ENCODE results near the gene DNMBP.
"Not testable (repeated sequence)": the region's sequence is repeated elsewhere in the genome, so short reads cannot be mapped to it uniquely, and the experiment has no call there.

Gene DNMBP

DNA sequence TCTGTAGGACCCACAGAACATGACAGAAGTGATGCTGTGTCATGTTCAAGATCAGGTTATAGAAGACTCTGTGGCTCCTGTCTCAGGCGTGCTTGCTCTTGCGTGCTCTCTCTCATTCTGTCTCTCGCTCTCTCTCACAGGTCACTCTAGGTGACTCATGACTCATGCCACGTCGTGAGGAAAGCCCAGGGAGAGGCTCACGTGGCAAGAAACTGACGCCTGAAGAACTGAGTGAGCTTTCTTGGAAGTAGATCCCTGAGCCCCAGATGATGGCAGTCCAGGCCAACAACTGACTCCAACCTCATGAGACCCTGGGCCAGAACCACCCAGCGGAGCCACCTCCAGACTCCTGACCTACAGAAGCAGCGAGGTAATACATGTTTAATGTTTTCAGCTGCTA lies 103.3 kb downstream of the DNMBP start:
- no peak for FAIRE-seq

DNA sequence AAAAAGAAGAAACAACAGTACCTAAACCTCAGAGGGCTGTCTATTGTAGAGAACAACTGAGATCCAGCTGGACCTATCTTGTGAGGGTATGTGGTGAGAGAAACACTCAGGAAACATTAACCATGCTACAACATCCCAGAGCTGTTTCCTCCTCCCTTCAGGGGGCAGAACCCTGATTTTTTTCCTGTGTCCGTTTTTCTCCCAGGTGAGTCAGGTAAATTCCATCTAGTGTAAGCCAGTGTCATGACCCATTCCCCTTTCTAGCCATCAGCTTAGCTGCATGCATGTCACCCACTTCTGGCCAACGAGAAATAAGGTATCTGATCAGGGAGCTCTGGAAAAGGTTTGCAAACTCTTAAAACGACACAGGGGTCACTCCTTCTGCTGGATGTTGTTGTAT lies 103.8 kb downstream of the DNMBP start:
- no peak for FAIRE-seq

- FAIRE-seq: no peak
Measured at GRCh38 chr10:99895867-99896266, 113.9 kb downstream of the DNMBP start.

GRCh38 chr10:99895066-99895465 lies 114.7 kb downstream of the DNMBP start:
- not testable (repeated sequence) for FAIRE-seq

DNA sequence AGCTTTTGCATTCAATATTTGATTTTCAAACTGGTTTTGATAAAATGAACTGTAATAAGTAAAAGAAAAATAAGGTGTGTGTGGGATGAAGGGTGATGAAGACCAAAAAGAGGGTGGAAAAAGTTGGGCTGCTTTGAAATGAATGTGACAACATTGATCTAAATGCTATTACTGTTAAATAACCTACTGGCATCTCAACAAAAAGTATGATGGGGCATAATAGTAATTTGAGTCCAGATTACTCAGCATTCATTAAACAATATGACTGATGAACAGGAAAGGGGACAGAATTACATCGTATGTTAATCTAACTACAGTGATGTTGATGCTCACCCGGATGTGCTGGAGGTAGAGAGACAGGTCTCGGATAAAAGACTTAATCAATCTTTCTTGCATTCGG lies 115.1 kb downstream of the DNMBP start:
- FAIRE-seq: no peak

GRCh38 chr10:99888622-99889021 lies 121.1 kb downstream of the DNMBP start:
- FAIRE-seq: no peak

- no peak for FAIRE-seq
Measured at GRCh38 chr10:99883523-99883922, 126.2 kb downstream of the DNMBP start.

- FAIRE-seq: no peak
Measured at GRCh38 chr10:99881371-99881770, 128.4 kb downstream of the DNMBP start.

DNA sequence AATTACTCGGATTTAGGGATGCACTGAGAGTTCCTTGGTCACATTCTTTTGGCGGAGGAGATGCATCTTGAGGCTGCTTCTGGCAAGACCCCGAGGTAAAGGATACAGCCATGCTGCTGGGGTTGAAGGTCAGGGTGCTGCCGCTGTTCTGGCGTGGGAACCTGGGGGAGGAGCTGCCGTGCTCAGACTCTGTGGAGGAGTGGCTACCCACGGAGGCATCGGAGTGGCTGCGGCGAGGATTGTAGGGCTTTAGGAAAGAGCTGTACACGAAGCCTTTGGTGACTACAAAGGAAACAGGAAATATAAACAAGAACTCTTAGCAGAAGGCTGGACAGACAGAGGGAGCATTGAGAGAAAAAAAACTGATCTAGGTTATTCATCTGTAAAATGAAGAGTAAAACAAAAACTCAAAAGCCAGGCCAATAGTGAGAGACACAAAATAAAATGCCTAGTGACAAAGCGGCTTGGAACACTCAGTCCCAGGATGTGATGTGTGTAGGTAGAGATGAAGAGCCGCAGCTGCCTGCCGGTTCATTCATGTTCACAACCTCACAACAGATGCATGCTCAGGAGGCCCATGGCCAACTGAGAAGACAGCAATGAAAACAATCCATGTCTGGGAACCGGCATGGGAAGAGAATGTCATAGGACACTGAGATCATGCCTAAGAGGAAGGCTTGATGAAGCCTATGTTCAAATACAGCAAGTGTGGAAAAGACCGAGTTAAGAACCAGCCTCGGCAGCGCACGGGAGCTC lies 129.5 kb downstream of the DNMBP start:
- FAIRE-seq: no peak

GRCh38 chr10:99875473-99875872 lies 134.3 kb downstream of the DNMBP start:
- FAIRE-seq: no peak

DNA sequence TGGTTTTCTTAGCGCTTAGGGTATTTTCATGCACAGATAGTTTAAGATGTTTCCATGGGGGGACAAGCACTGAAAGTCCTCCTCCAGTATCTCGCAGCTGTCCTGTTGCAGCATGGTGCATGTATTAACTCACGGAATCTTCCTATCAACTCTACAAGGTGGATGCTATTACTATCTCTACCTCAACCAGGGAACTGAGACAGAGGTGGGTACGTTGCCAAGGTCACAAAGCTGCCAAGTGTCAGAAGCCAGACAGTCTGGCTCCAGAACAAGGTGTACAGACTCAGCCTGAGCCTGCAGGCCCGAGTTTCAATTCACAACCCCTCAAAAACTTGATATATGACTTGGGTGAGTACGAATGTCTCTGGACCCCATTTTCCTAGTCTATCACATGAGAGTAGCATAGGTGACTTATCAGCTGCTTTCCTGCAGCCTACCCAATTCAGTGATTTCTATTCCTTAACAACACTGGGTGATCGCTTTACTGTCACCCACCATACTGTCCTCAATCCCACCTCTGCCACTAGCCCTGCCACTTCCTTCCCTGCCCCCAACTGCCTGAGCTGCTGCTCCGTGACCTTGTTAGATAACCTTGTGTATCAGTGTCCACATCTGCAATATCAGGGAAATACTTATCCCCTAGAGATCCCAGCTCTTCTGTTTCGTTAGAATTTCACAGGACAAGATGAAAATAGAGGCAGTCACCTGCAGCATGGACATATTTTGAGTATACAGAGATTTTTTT lies 135.2 kb downstream of the DNMBP start:
- FAIRE-seq: no peak

- FAIRE-seq: no peak
Measured at GRCh38 chr10:99873846-99874245, 135.9 kb downstream of the DNMBP start.

DNA sequence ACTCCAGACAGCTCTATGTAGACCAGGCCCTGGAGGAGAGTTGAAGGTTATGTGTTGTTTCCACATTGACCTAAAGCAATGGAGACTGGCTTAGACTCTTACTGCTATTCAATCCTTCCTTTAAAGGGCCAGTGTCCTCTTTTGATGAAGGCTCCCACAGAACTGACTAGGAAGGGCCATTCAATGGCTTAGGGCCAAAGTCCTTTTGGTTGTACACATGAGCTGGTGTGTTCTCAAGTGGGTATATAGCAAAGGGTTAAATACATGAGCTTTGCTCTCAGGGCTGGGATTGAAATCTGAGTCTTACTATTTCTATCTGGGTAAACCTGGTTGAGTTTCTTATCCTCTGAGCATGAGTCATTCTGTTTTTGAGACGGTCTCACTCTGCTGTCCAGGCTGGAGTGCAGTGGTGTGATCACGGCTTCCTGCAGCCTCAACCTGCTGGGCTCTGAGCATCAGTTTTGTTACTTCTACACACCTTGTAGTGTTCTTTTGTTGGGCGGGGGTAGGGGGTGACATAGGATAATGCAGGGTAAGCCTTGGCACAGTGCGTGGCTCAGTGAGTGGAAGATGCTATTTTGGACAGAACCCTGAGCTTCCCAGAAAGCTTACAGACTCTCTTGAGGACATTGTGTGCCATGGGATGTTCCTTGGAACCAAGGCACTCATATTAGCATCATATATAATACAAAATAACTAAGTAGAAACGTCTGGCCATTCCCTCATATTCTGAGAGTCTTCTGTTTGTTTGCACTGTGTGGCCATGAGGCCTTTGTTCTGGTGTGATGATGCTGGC lies 137.2 kb downstream of the DNMBP start:
- FAIRE-seq: no peak

GRCh38 chr10:99870123-99870730 lies 139.5 kb downstream of the DNMBP start:
- no peak for FAIRE-seq

- no peak for FAIRE-seq
Measured at GRCh38 chr10:99869581-99870122, 140.1 kb downstream of the DNMBP start.

GRCh38 chr10:99867250-99867649 lies 142.5 kb downstream of the DNMBP start:
- not testable (repeated sequence) for FAIRE-seq

DNA sequence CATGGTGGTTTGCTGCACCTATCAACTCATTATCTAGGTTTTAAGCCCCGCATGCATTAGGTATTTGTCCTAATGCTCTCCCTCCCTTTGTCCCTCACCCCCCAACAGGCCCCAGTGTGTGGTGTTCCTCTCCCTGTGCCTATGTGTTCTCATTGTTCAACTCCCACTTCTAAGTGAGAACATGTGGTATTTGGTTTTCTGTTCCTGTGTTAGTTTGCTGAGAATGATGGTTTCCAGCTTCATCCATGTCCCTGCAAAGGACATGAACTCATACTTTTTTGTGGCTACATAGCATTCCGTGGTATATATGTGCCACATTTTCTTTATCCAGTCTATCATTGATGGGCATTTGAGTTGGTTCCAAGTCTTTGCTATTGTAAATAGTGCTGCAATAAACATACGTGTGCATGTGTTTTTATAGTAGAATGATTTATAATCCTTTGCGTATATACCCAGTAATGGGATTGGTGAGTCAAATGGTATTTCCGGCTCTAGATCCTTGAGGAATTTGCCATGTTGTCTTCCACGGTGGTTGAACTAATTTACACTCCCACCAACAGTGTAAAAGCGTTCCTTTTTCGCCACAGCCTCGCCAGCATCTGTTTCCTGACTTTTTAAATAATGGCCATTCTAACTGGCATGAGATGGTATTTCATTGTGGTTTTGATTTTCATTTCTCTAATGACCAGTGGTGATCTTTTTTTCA lies 146.1 kb downstream of the DNMBP start:
- not testable (repeated sequence) for FAIRE-seq

- FAIRE-seq: no peak
Measured at GRCh38 chr10:99860466-99860865, 149.3 kb downstream of the DNMBP start.

DNA sequence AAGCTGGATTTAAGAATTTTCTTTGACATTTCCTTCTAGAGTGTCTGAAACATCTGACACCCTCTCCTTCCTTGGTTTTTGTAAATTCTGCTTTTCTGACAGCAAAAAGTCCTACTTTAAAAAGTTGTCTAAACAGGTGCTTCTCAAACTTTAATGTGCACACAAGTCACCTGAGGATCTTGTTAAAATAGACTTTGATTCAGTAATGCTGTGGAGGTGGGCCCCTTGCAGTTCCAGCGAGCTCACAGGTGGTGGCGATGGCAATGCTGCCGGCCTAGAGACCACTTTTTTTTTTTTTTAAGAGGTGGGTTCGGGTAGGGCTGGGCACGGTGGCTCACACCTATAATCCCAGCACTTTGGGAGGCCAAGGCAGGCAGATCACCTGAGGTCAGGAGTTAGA lies 150.2 kb downstream of the DNMBP start:
- no peak for FAIRE-seq

DNA sequence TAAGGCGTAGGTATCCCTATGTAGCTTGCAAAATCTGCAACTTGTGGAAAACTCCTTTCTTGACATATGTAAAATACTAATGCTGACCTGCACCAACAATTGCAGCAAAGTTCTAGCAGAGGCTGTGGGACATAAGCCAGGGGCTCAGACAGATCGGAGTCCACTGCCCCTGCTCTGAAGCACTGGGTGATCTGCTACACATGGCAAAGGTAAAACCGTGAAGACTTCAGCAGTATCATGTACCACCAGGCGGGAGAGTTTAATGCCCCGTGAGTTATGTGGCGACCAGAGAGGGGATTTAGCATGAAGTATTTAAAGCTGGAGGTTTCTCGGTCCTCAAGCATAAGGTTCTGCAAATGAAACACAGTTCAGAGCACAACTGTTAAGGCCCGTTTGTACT lies 150.9 kb downstream of the DNMBP start:
- no peak for FAIRE-seq

GRCh38 chr10:99855479-99856071 lies 154.2 kb downstream of the DNMBP start:
- no peak for FAIRE-seq

GRCh38 chr10:99854860-99855259 lies 154.9 kb downstream of the DNMBP start:
- FAIRE-seq: no peak

Measured in G401.6 (cell line).